CD8-positive, alpha-beta memory T cell (primary cell): Measurements from ENCODE around the gene AUP1. TPM values are rescaled to one million over a fixed set of nuclear protein-coding genes. Genes with fewer than 3 reads are reported as not detected.

ENCODE experiments used
- CTCF ChIA-PET: fragments of 350-600 bp; sonication (Branson Sonifier 250); formaldehyde crosslinking; loops from one replicate; lab custom pipeline; 2021; ENCODE audit warnings: antibody characterized with exemption; lab: Charles Lee
- POLR2A ChIA-PET: fragments of 350-600 bp; sonication (Branson Sonifier 250); formaldehyde crosslinking; loops from one replicate; lab custom pipeline; 2021; ENCODE audit warnings: antibody characterized with exemption; lab: Charles Lee
- DNase-seq, 5 donors: peaks; one replicate each; pipeline versions ENCODE4 v3.0.0 to v3.0.0-alpha.2; 2020 to 2022; ENCODE audit warnings: mixed read lengths in 1 of 5
- H3K27ac ChIP-seq: one replicate; pipeline ENCODE4 v1.7.0; 2013; ENCODE audit warnings: low read depth, mild to moderate bottlenecking, low read length, moderate library complexity
- H3K27me3 ChIP-seq: 2 replicates; pipeline ENCODE4 v1.7.0; 2013; ENCODE audit warnings: low read length, mild to moderate bottlenecking; ENCODE audit not compliant: insufficient read depth, poor library complexity, severe bottlenecking
- H3K36me3 ChIP-seq: 2 replicates; pipeline ENCODE4 v1.7.0; 2013; ENCODE audit warnings: mild to moderate bottlenecking, low read length, moderate library complexity; ENCODE audit not compliant: insufficient read depth
- H3K4me1 ChIP-seq: 2 replicates; pipeline ENCODE4 v1.7.0; 2013; ENCODE audit warnings: mild to moderate bottlenecking, low read length, moderate library complexity; ENCODE audit not compliant: insufficient read depth
- H3K4me3 ChIP-seq: 2 replicates; pipeline ENCODE4 v1.7.0; 2013; ENCODE audit warnings: mild to moderate bottlenecking, low read length
- H3K9me3 ChIP-seq: 2 replicates; pipeline ENCODE4 v1.7.0; 2013; ENCODE audit warnings: mild to moderate bottlenecking, low read length
- H3K27ac Mint-ChIP-seq, 8 donors: one replicate each; pipeline ENCODE4 v1.8.0; 2020 to 2021; ENCODE audit warnings: mixed read lengths in 8 of 8, mild to moderate bottlenecking in 6 of 8, inconsistent platforms in 3 of 8, moderate library complexity in 3 of 8
- H3K27me3 Mint-ChIP-seq, 2 donors: one replicate each; pipeline ENCODE4 v1.8.0; 2020 to 2021; ENCODE audit warnings: mixed read lengths in 2 of 2, mild to moderate bottlenecking in 1 of 2, moderate library complexity in 1 of 2
- H3K36me3 Mint-ChIP-seq, 3 donors: one replicate each; pipeline ENCODE4 v1.8.0; 2020 to 2021; ENCODE audit warnings: mixed read lengths in 3 of 3, inconsistent platforms in 1 of 3, mild to moderate bottlenecking in 1 of 3
- H3K4me1 Mint-ChIP-seq, 3 donors: one replicate each; pipeline ENCODE4 v1.8.0; 2020 to 2021; ENCODE audit warnings: mixed read lengths in 3 of 3, inconsistent platforms in 1 of 3, mild to moderate bottlenecking in 1 of 3
- H3K4me3 Mint-ChIP-seq, 7 donors: one replicate each; pipeline ENCODE4 v1.8.0; 2020 to 2021; ENCODE audit warnings: mixed read lengths in 7 of 7, mild to moderate bottlenecking in 6 of 7, moderate library complexity in 4 of 7, inconsistent platforms in 2 of 7
- H3K9me3 Mint-ChIP-seq, 5 donors: one replicate each; pipeline ENCODE4 v1.8.0; 2020 to 2022; ENCODE audit warnings: mixed read lengths in 5 of 5, mild to moderate bottlenecking in 3 of 5, moderate library complexity in 2 of 5, inconsistent platforms in 1 of 5
- polyA plus RNA-seq: library from polyadenylated mRNA; unstranded; fragments of 300-500 nt; fragmentation: Illumina TruSeq; gene quantifications from one replicate; pipeline ENCODE4 v1.2.3, GENCODE V29; 2021
- total RNA-seq, 2 experiments: library from RNA; stranded (reverse); gene quantifications; one replicate each; pipeline ENCODE4 v1.2.3, GENCODE V29; 2021

AUP1 gene
- total and polyA plus RNA-seq, 3 experiments from 2014 or later, result 95.8 to 225 (median 219) TPM

- Mint-ChIP-seq H3K4me3 (peak overlapping the region; percentile 95 to 100 (median 100)), H3K9me3 (peaks cover 0 to 4% (median 0%) of the 10 kb centered on the region in 5 donors), H3K36me3 (peaks cover 10 to 33% (median 24%) of the 10 kb centered on the region in 3 donors), H3K27me3 (peaks cover 35 to 57% of the 10 kb centered on the region in 2 donors), H3K4me1 (peaks cover 36 to 59% (median 52%) of the 10 kb centered on the region in 3 donors), H3K27ac (peak overlapping the region; percentile 95 to 100 (median 100))
- ChIA-PET POLR2A (interaction anchor here (0.5 to 1.9 kb wide), 3 partner anchors 8 to 298 kb away, joined by 3 to 10 read pairs (median 4); partner anchors contain the start of genes AUP1 and HTRA2), CTCF (interaction anchor here (1.4 to 2.4 kb wide), 2 partner anchors 23 to 27 kb away, joined by 3 to 7 read pairs; no protein-coding TSS in a partner anchor)
- H3K27ac ChIP-seq, result peak overlapping the region; percentile 96
- peaks cover 6% of the 10 kb centered on the region for H3K27me3 ChIP-seq
- H3K36me3 ChIP-seq, result peaks cover 9% of the 10 kb centered on the region
- H3K9me3 ChIP-seq, result no peaks in the 10 kb centered on the region
- H3K4me3 ChIP-seq, result peak overlapping the region; percentile 100
- peaks cover 33% of the 10 kb centered on the region for H3K4me1 ChIP-seq
- DNase-seq, result no peak
Measured at GRCh38 chr2:74507926-74508520, 21.5 kb downstream of the AUP1 start.

GRCh38 chr2:74507145-74507925 lies 22.2 kb downstream of the AUP1 start, which contains the start of gene PCGF1:
Gene PCGF1 (minus strand): TSS chr2:74507695. CDS start chr2:74507668, 27 bp downstream.
- Mint-ChIP-seq H3K4me1 (peaks cover 40 to 63% (median 59%) of the 10 kb centered on the region in 3 donors), H3K4me3 (peak within 1 kb of the TSS; percentile 95 to 100 (median 100))
- POLR2A ChIA-PET, result interaction anchor here (0.5 to 1.9 kb wide), 4 partner anchors 9 to 297 kb away, joined by 3 to 10 read pairs (median 4); partner anchors contain the start of genes AUP1, HTRA2 and WBP1

DNA sequence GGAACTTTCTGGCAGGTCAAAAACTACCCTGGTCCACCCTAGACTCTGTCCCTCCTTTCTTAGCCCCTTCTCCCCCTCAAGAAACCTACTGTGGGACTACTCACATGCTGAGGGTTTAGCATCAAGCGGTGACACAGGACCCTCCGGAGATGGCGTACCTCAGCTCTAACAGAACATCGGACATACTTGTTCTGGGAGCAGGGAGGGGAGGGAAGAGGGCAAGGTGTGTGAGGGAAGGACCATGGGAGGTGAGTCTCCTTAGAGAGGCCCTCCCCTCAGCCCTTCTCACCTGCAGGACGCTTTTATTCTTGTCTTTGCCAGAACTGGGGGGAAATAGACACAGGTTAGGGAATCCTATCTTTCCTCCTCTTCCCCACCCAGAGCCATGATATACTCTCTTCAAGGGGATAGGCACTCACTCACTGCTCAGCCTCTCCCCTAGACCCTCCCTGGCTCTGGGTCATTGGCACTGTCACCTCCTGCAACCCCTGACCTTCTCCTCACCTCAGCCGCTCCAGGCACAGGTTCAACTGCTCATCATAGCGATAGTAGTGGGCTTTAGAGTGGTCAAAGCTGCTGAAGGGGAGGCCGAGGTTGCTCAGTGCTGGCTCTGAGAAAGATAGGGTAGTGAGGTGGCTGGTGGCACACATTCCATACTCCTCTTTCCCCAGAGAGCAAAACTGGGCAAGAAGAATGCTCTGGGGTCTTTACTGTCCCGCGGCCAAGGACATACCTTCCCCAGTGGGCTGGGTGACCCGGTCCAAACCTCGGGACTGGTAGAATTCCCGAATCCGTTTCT lies 23.9 kb downstream of the AUP1 start:
- Histone ChIP-seq H3K4me1 (peaks cover 38% of the 10 kb centered on the region), H3K9me3 (no peaks in the 10 kb centered on the region), H3K27me3 (peaks cover 10% of the 10 kb centered on the region), H3K36me3 (peaks cover 9% of the 10 kb centered on the region), H3K27ac (no peak overlapping the region), H3K4me3 (no peak overlapping the region)
- peaks cover 0 to 4% (median 0%) of the 10 kb centered on the region in 5 donors for H3K9me3 Mint-ChIP-seq
- H3K4me3 Mint-ChIP-seq, result peak overlapping the region in 5 of 7 donors; percentile 25 to 100 (median 59)
- no peak for DNase-seq
- H3K27ac Mint-ChIP-seq, result peak overlapping the region in 2 of 8 donors; percentile 50 to 54
- H3K36me3 Mint-ChIP-seq, result peaks cover 10 to 33% (median 24%) of the 10 kb centered on the region in 3 donors
- ChIA-PET CTCF (interaction anchor here (1.2 to 2.1 kb wide), 3 partner anchors 10 to 33 kb away, joined by 3 to 6 read pairs (median 4); partner anchors contain the start of genes CCDC142, MRPL53 and TTC31), POLR2A (interaction anchor here (0.9 to 2.4 kb wide), 3 partner anchors 7 to 33 kb away, joined by 3 to 7 read pairs (median 3); partner anchors contain the start of gene MRPL53)
- peaks cover 44 to 68% (median 64%) of the 10 kb centered on the region in 3 donors for H3K4me1 Mint-ChIP-seq
- H3K27me3 Mint-ChIP-seq, result peaks cover 29 to 62% of the 10 kb centered on the region in 2 donors

More at GRCh38 chr2:74507145-74507925, 22.2 kb downstream of the AUP1 start, which contains the start of gene PCGF1:
- Histone ChIP-seq H3K4me3 (peak within 1 kb of the TSS; percentile 100), H3K4me1 (peaks cover 38% of the 10 kb centered on the region), H3K27me3 (peaks cover 9% of the 10 kb centered on the region), H3K36me3 (peaks cover 9% of the 10 kb centered on the region), H3K9me3 (no peaks in the 10 kb centered on the region), H3K27ac (peak within 1 kb of the TSS; percentile 96)
- Mint-ChIP-seq H3K9me3 (peaks cover 0 to 4% (median 0%) of the 10 kb centered on the region in 5 donors), H3K27me3 (peaks cover 31 to 57% of the 10 kb centered on the region in 2 donors), H3K36me3 (peaks cover 10 to 33% (median 24%) of the 10 kb centered on the region in 3 donors), H3K27ac (peak within 1 kb of the TSS; percentile 95 to 100 (median 100))
- CTCF ChIA-PET, result interaction anchor here (1.2 to 2.4 kb wide), 4 partner anchors 24 to 35 kb away, joined by 3 to 7 read pairs (median 4); partner anchors contain the start of genes CCDC142, MRPL53 and TTC31
- peak; percentile 97 to 99 (median 98) for DNase-seq

GRCh38 chr2:74504591-74504990 lies 24.9 kb downstream of the AUP1 start:
- no peak for DNase-seq
- Mint-ChIP-seq H3K4me3 (peak overlapping the region in 6 of 7 donors; percentile 21 to 73 (median 56)), H3K27ac (peak overlapping the region in 1 of 8 donors; percentile 54), H3K36me3 (peaks cover 10 to 33% (median 24%) of the 10 kb centered on the region in 3 donors), H3K9me3 (peaks cover 0 to 4% (median 0%) of the 10 kb centered on the region in 5 donors), H3K27me3 (peaks cover 34 to 65% of the 10 kb centered on the region in 2 donors), H3K4me1 (peaks cover 44 to 74% (median 64%) of the 10 kb centered on the region in 3 donors)
- ChIA-PET POLR2A (interaction anchor here (1.5 to 2.4 kb wide), 2 partner anchors 8 to 32 kb away, joined by 3 to 7 read pairs; partner anchors contain the start of gene MRPL53), CTCF (interaction anchor here (1.8 to 2.1 kb wide), 3 partner anchors 9 to 27 kb away, joined by 5 to 10 read pairs (median 6); partner anchors contain the start of genes CCDC142 and TTC31)
- Histone ChIP-seq H3K27ac (peak overlapping the region; percentile 16), H3K9me3 (no peaks in the 10 kb centered on the region), H3K4me1 (peaks cover 38% of the 10 kb centered on the region), H3K4me3 (no peak overlapping the region), H3K27me3 (peaks cover 10% of the 10 kb centered on the region), H3K36me3 (peaks cover 9% of the 10 kb centered on the region)

GRCh38 chr2:74503506-74504475 lies 25.7 kb downstream of the AUP1 start:
- peak overlapping the region; percentile 50 for H3K4me3 ChIP-seq

More at GRCh38 chr2:74503506-74504475, 25.7 kb downstream of the AUP1 start:
- H3K27me3 ChIP-seq, result peaks cover 15% of the 10 kb centered on the region
- H3K4me1 Mint-ChIP-seq, result peaks cover 49 to 79% (median 67%) of the 10 kb centered on the region in 3 donors
- H3K9me3 ChIP-seq, result no peaks in the 10 kb centered on the region
- peaks cover 0 to 4% (median 0%) of the 10 kb centered on the region in 5 donors for H3K9me3 Mint-ChIP-seq
- peaks cover 10 to 33% (median 24%) of the 10 kb centered on the region in 3 donors for H3K36me3 Mint-ChIP-seq
- H3K27me3 Mint-ChIP-seq, result peaks cover 39 to 69% of the 10 kb centered on the region in 2 donors
- POLR2A ChIA-PET, result interaction anchor here (0.9 to 2.4 kb wide), 5 partner anchors 9 to 31 kb away, joined by 3 to 7 read pairs (median 3); partner anchors contain the start of genes AUP1, DQX1, HTRA2 and MRPL53
- H3K27ac ChIP-seq, result peak overlapping the region; percentile 64
- peaks cover 9% of the 10 kb centered on the region for H3K36me3 ChIP-seq
- H3K4me1 ChIP-seq, result peaks cover 46% of the 10 kb centered on the region
- CTCF ChIA-PET, result interaction anchor here (0.9 to 2.1 kb wide), 5 partner anchors 17 to 28 kb away, joined by 3 to 10 read pairs (median 5); partner anchors contain the start of genes AUP1, CCDC142, HTRA2 and TTC31
- no peak for DNase-seq
- H3K27ac Mint-ChIP-seq, result peak overlapping the region in 1 of 8 donors; percentile 57
- peak overlapping the region; percentile 72 to 80 (median 76) for H3K4me3 Mint-ChIP-seq
